IPS-15b (cell line): ENCODE measurements around the gene FHL1.
A peak's percentile ranks its signal among the peaks of the same experiment; 100 is the strongest.
"Not testable (repeated sequence)": the region's sequence is repeated elsewhere in the genome, so short reads cannot be mapped to it uniquely, and the experiment has no call there.

Experiments
- H3K27me3 ChIP-seq: one replicate; pipeline ENCODE4 v1.6.1; 2013; ENCODE audit warnings: low read length; ENCODE audit not compliant: control insufficient read depth, insufficient read depth
- H3K36me3 ChIP-seq: one replicate; pipeline ENCODE4 v1.6.1; 2013; ENCODE audit warnings: low read length; ENCODE audit not compliant: control insufficient read depth, insufficient read depth
- H3K4me1 ChIP-seq: one replicate; pipeline ENCODE4 v1.6.1; 2013; ENCODE audit warnings: mild to moderate bottlenecking, low read length; ENCODE audit not compliant: control insufficient read depth, insufficient read depth
- H3K4me3 ChIP-seq: one replicate; pipeline ENCODE4 v1.5.1; 2013; ENCODE audit warnings: low read depth, low read length
- H3K9ac ChIP-seq: one replicate; pipeline ENCODE4 v1.6.1; 2013; ENCODE audit warnings: low read depth, mild to moderate bottlenecking, low read length
- H3K9me3 ChIP-seq: one replicate; pipeline ENCODE4 v1.6.1; 2013; ENCODE audit warnings: mild to moderate bottlenecking, low read length; ENCODE audit not compliant: control insufficient read depth, insufficient read depth

FHL1 gene

DNA sequence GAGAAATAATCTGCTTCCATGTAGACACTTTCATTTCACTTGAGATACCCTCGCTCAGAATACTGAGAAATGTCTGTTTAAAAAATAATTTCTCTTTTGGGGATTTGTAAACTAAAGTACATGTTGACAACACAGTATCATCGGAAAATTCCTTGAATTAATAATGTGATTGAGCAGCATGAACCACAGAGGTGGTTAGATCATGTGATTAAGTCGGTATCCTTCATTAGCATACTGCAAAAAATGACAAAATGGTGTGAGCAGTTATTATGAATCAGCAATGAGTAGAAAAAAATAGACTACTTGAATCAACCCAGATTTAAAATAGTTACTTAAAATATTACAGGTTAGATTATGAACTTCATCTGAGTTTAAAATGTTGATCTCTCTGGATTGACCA is 89.7 kb downstream of the FHL1 start:
- H3K4me3 ChIP-seq: no peak overlapping the region
- H3K9ac ChIP-seq: no peak overlapping the region

DNA sequence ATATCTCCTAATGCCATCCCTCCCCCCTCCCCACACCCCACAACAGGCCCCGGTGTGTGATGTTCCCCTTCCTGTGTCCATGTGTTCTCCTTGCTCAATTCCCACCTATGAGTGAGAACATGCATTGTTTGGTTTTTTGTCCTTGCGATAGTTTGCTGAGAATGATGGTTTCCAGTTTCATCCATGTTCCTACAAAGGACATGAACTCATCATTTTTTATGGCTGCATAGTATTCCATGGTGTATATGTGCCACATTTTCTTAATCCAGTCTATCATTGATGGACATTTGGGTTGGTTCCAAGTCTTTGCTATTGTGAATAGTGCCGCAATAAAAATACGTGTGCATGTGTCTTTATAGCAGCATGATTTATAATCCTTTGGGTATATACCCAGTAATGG is 90.5 kb downstream of the FHL1 start:
- not testable (repeated sequence) for H3K36me3 ChIP-seq

More for the DNA sequence above, 89.7 kb downstream of the FHL1 start:
- Histone ChIP-seq H3K36me3 (no peaks in the 10 kb centered on the region), H3K4me1 (no peaks in the 10 kb centered on the region), H3K9me3 (no peaks in the 10 kb centered on the region), H3K27me3 (no peaks in the 10 kb centered on the region)

DNA sequence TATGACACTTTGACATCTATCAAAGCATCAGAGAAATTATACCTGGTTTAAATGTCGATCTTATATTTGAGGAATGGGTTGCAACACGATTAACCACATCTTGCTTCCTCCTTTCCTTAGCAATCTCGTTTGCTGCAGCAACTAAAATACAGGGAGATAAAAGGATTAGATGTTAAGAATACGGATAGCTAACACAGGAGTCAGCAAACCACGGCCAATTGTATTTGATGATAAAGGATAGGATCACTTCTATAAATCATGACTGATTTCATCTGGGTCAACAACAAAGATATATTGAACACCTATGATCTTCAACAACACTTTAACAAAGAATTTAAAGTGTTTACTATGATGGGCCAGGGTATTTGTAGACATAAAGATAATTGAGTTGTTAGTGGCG is 98.9 kb downstream of the FHL1 start:
- H3K9me3 ChIP-seq: no peaks in the 10 kb centered on the region
- H3K4me1 ChIP-seq: no peaks in the 10 kb centered on the region
- H3K4me3 ChIP-seq: no peak overlapping the region
- no peaks in the 10 kb centered on the region for H3K36me3 ChIP-seq
- no peak overlapping the region for H3K9ac ChIP-seq
- no peaks in the 10 kb centered on the region for H3K27me3 ChIP-seq

More for the DNA sequence above, 90.5 kb downstream of the FHL1 start:
- not testable (repeated sequence) for H3K4me3 ChIP-seq, H3K9me3 ChIP-seq, H3K27me3 ChIP-seq, H3K4me1 ChIP-seq, H3K9ac ChIP-seq

DNA sequence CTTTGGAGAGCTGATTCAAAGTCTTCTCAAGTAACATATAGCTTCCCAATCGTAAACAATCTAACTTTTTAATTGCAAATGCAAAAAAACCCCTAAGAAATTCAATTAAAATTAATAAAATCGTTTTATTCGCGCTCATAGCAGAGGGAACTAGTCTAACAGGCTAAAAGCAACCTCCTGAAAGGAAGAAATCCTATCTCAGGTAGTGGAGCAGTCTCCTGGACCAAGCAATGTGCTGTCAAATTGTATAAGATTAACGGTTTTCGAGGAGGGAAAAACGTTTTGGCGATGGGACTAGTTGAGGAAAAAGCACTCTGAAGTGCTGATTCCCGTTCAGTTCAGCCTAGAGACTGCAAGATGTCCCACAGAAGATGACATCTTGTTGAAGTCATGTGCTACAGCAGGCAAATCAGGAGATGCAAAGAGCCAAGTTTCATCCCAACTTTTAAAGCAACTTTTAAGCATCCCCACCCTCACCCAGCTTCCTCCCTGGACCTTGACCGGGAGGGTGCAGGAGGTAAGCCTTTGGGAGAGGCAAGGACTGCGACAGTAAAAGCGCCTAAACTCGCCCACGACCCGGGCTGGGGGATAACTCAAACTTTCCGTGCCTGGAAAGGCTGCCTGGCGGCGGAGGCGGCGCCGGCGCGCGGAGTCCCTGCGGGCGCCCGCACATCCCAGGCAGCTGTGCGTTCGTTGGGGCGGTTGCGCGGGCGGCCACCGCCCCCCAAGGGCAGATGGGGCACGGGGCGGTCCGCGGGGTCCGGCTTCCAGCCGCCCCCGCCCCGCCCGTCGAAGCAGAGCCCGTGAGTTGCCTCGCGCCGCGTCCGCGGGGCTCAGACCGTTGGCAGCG is 103.1 kb downstream of the FHL1 start:
- H3K9me3 ChIP-seq: no peaks in the 10 kb centered on the region
- H3K4me3 ChIP-seq: peak overlapping the region; percentile 71
- H3K4me1 ChIP-seq: no peaks in the 10 kb centered on the region
- no peaks in the 10 kb centered on the region for H3K36me3 ChIP-seq
- H3K9ac ChIP-seq: peak overlapping the region; percentile 70
- no peaks in the 10 kb centered on the region for H3K27me3 ChIP-seq

DNA sequence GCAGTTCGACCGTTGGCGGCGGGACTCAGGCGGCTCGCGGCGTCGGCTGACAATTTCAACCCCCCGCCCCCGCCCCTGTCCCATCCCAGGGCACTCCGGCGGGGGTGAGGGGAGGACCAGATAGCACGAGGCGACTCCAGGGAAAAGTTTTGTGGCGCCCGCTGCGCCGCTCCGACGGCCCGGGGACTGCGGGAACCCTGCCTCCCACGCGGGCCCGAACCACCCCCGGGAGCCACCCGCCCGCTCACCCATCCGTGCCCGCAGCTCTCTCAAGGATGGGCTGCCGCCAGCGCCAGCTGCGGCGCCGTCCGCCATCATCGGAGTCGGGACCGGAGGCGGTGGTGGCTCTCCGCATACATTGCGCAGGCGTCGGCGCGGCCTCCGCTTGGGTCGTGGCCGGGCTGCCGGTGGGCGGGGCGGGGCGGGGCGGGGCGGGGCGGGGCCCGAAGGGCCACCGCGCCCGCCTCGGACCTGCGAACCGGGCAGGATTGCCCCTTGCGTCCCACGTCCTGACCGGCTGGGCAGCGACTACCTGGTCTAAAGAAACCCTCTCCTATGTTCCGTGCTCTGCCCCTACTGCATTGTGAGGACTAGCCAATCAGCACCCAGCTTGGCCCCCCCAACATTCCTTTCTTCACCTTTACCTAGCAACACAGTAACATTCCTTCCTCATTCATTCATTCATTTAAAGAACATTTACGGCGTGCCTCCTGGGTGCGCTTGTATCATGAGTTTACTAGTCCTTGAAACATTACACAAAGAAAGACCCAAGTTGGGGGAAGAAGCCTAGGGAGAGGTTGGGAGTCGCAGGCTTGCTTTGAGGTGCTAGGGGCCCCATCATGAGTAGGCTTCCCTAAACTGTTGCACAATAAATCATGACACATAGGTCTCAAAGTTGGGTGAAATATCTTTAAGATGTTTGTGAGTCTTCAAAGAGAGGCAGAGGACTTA is 104.0 kb downstream of the FHL1 start, which contains the start of gene MAP7D3:
Gene MAP7D3, minus strand, starts transcription at position 360 of the 951 bp plus-strand sequence. Its CDS starts 42 bp downstream, at position 318.
- H3K4me3 ChIP-seq: peak within 1 kb of the TSS; percentile 71
- H3K36me3 ChIP-seq: no peaks in the 10 kb centered on the region
- no peaks in the 10 kb centered on the region for H3K27me3 ChIP-seq
- no peaks in the 10 kb centered on the region for H3K9me3 ChIP-seq
- peaks cover 2% of the 10 kb centered on the region for H3K4me1 ChIP-seq
- H3K9ac ChIP-seq: peak within 1 kb of the TSS; percentile 70

DNA sequence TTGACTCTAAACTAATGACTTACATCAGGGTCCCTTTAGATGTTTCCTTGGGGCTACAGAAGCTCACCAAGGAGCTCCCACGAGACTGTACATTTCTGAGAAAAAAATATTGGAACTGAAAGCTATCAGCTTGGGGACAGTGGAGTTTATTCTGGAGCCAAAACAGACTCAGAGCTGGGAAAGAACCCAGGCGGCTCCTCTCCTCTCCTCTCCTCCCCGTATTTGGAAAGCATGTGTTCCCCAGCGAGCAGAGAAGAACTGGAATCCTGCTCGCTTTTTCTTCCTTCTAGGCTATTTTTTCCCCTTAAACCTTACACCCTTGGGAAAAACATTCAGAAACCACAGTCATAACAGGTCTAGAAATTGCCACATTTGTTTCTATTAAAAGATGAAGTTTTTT is 108.2 kb downstream of the FHL1 start:
- Histone ChIP-seq H3K36me3 (no peaks in the 10 kb centered on the region), H3K4me1 (peaks cover 2% of the 10 kb centered on the region), H3K4me3 (no peak overlapping the region), H3K9ac (no peak overlapping the region), H3K27me3 (no peaks in the 10 kb centered on the region), H3K9me3 (no peaks in the 10 kb centered on the region)

DNA sequence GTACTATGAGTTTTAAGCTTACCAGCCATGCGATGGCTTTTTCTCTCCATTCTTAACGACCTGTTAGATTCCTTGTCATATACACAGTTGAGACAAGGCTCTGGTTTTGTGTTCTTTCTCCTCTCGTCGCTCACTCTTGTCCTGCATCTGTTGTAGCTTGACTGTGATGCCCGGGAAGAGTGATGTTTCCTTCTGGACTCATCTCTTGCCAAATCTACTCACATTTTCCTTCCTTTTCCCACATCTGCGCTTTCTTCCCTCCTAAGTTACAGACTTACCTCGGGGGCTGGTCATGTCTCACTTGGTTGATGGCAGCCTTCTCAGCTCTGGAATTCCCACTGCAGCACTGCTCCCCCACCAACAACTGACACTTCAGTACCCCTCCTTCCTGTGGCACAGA is 108.7 kb downstream of the FHL1 start:
- H3K36me3 ChIP-seq: no peaks in the 10 kb centered on the region
- H3K9me3 ChIP-seq: no peaks in the 10 kb centered on the region
- H3K27me3 ChIP-seq: no peaks in the 10 kb centered on the region
- H3K4me3 ChIP-seq: no peak overlapping the region
- H3K4me1 ChIP-seq: peaks cover 2% of the 10 kb centered on the region
- H3K9ac ChIP-seq: no peak overlapping the region

DNA sequence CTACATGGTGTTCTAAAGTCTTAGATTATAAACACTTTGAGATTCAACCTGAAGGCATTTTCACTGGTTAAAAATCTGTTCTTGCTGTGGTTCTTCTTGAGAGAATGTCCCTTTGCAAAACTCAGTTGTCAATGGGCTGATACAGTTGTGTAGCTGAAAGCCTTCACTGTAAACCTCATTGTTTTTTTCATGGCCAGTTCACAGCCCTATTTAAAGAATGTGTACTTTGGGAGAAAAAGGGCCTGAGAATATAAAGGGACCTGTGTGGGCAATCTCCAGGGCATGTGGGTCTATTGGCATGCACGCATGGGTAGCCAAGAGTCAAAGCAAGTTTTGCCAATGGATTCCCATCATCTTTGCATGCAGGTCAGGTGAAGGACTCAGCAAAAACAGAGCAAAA is 111.6 kb downstream of the FHL1 start:
- Histone ChIP-seq H3K27me3 (no peaks in the 10 kb centered on the region), H3K4me1 (peaks cover 2% of the 10 kb centered on the region), H3K9ac (no peak overlapping the region), H3K36me3 (no peaks in the 10 kb centered on the region), H3K9me3 (no peaks in the 10 kb centered on the region), H3K4me3 (no peak overlapping the region)

DNA sequence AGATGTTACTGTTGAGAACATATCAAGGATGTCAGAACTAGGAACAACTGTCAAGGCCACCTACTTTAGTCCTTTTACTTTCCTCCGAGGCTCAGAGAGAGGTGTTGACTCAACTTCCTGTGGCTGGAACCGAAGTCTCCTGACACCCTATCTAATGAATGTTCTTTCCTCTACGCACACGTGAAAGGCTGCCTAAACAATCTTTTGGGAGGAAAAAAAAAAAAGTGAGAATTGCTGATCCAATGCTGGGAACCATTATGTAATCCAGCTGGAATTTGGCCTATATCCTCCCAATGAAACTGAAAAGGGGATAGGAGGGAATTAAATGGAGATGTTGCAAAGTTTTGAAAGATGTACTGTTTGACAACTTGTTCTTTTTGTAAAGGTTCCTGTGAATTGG is 112.2 kb downstream of the FHL1 start:
- Histone ChIP-seq H3K36me3 (no peaks in the 10 kb centered on the region), H3K9ac (no peak overlapping the region), H3K9me3 (no peaks in the 10 kb centered on the region), H3K27me3 (no peaks in the 10 kb centered on the region), H3K4me3 (no peak overlapping the region), H3K4me1 (peaks cover 2% of the 10 kb centered on the region)

DNA sequence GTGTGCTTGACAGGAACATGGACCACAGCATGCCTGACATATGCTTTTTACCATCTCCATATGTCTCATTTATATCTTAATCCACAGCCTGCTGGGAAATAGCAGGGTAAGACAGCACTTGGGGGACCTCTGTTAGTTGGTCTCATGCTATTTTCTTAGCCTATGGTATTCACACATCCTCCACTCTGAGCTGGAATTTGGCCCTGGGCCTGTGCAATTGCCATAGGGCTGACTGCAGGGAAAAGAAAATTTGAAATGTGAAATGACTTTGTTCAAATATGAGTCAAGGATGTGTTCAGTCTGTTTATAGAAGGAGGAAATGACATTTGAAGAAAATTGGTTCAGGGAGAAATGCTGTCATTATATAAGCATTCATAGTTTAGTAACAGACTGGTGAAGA is 113.4 kb downstream of the FHL1 start:
- no peaks in the 10 kb centered on the region for H3K36me3 ChIP-seq
- peaks cover 2% of the 10 kb centered on the region for H3K4me1 ChIP-seq
- H3K9me3 ChIP-seq: no peaks in the 10 kb centered on the region
- no peak overlapping the region for H3K4me3 ChIP-seq
- no peaks in the 10 kb centered on the region for H3K27me3 ChIP-seq
- H3K9ac ChIP-seq: no peak overlapping the region
